ENCODE measurements around the gene RGS8. TPM values are rescaled to one million over a fixed set of nuclear protein-coding genes. Genes with fewer than 3 reads are reported as not detected.

The RGS8 gene
- total and polyA plus RNA-seq, 10 of the 15 experiments (the other 5 are each of a cell fraction or from before 2014, with no cell fraction given): 0.03 to 0.62 (median 0.33) TPM

GRCh38 chr1:182687361-182687760, 3.0 kb upstream of the RGS8 start (continued):
- TF ChIP-seq CEBPZ (IDR thresholded peaks at IDR 0.05; ENCODE audit: low read depth, low read length) (no peak), BMI1 (IDR thresholded peaks at IDR 0.05; ENCODE audit: borderline replicate concordance) (no peak), CREB1 (IDR thresholded peaks at IDR 0.05; ENCODE audit: low read depth) (no peak), RELA (IDR thresholded peaks at IDR 0.05; ENCODE audit: borderline replicate concordance, partially characterized antibody) (no peak), ZNF592 (IDR thresholded peaks at IDR 0.05) (no peak)

All from GM12878 (cell line).